Sigmoid colon (tissue), 4 donors: Measurements from ENCODE around the gene CREB3L2.

ENCODE experiments used
- CTCF ChIP-seq, 4 experiments: fragments of 450-650 bp in 3 of 4; fragments of 200-600 bp in 1 of 4; IDR thresholded peaks; one replicate each; pipeline ENCODE4 v1.5.1; 2016 to 2019; ENCODE audit warnings: antibody characterized with exemption in 4 of 4, mild to moderate bottlenecking in 3 of 4, moderate library complexity in 2 of 4
- POLR2A ChIP-seq, 2 donors: fragments of 450-650 bp; IDR thresholded peaks; one replicate each; pipeline ENCODE4 v1.6.1; 2016; ENCODE audit warnings: antibody characterized with exemption in 2 of 2, mild to moderate bottlenecking in 2 of 2, moderate library complexity in 2 of 2
- POLR2AphosphoS5 ChIP-seq, 4 donors: sonication (generic); formaldehyde crosslinking; IDR thresholded peaks; one replicate each; pipeline ENCODE4 v1.6.1; 2017; ENCODE audit warnings: antibody characterized with exemption in 4 of 4

GRCh38 chr7:137882806-137883205, 119.1 kb downstream of the CREB3L2 start:
- no peak for TF ChIP-seq POLR2A (IDR thresholded peaks at IDR 0.05)
- no peak for TF ChIP-seq CTCF (IDR thresholded peaks at IDR 0.05)
- peak in 1 of 4 donors; percentile 10 for TF ChIP-seq POLR2AphosphoS5 (IDR thresholded peaks at IDR 0.05)
